ENCODE data around the gene SOAT2. TPM values are rescaled to one million over a fixed set of nuclear protein-coding genes. Genes with fewer than 3 reads are reported as not detected.

The SOAT2 gene
- total RNA-seq, 4 donors from 2014 or later = 0.41 TPM; not detected in 3

- Histone ChIP-seq H3K27me3 (no peaks in the 10 kb centered on the region), H3K4me3 (no peak overlapping the region), H3K4me1 (peaks cover 0 to 42% (median 26%) of the 10 kb centered on the region in 4 donors), H3K27ac (peak overlapping the region in 2 of 4 donors; percentile 27 to 53), H3K36me3 (peaks cover 0 to 13% (median 0%) of the 10 kb centered on the region in 4 donors), H3K9me3 (no peaks in the 10 kb centered on the region)
- 83% methylated on average over 12 of the region's 12 CpGs; no CpG with 5 or more reads in 1 of the 2 donors for WGBS, 2 donors (ENCODE audit: low coverage in 1 of 2)
- TF ChIP-seq EP300 (IDR thresholded peaks at IDR 0.05; ENCODE audit: low read depth) (no peak), POLR2AphosphoS5 (IDR thresholded peaks at IDR 0.05) (no peak), POLR2A (IDR thresholded peaks at IDR 0.05) (no peak), CTCF (IDR thresholded peaks at IDR 0.05) (no peak)
- intact Hi-C loops (cut with DNase I; ENCODE audit: low total_unique reads) = loop anchor here (10.0 kb wide), 2 partner anchors 125 to 215 kb away; no protein-coding TSS in a partner anchor
- in situ Hi-C loops (cut with MboI; ENCODE audit: low pct_ligation_motif_present in 1 of 4, low pct_unique_long_range_greater_than_20kb in 1 of 4, low sequenced_read_pairs in 3 of 4) = loop anchor here in 3 of 4 donors (10.0 to 25.0 kb wide), 3 partner anchors 115 to 217 kb away; partner anchors contain the start of genes CSAD (in 2 of the 3), ZNF740 (in 2 of the 3), MYG1 (in 1 of the 3) and PFDN5 (in 1 of the 3)
- no peak for DNase-seq
Measured at GRCh38 chr12:53069621-53070410, 33.5 kb upstream of the SOAT2 start.

GRCh38 chr12:53070877-53071492 is 32.3 kb upstream of the SOAT2 start:
- DNase-seq = no peak
- H3K4me3 ChIP-seq = no peak overlapping the region
- in situ Hi-C loops (cut with MboI; ENCODE audit: low pct_ligation_motif_present in 1 of 4, low pct_unique_long_range_greater_than_20kb in 1 of 4, low sequenced_read_pairs in 3 of 4) (loop anchor here in 2 of 4 donors (25.0 kb wide), 2 partner anchors 116 to 216 kb away; partner anchors contain the start of genes CSAD (in 1 of the 2), MYG1 (in 1 of the 2), PFDN5 (in 1 of the 2) and ZNF740 (in 1 of the 2)), intact Hi-C loops (cut with DNase I; ENCODE audit: low total_unique reads) (no loop called here)
- H3K27me3 ChIP-seq = no peaks in the 10 kb centered on the region
- peak overlapping the region; percentile 53 to 83 (median 70) for H3K27ac ChIP-seq
- peaks cover 0 to 10% (median 0%) of the 10 kb centered on the region in 4 donors for H3K36me3 ChIP-seq
- peaks cover 0 to 42% (median 26%) of the 10 kb centered on the region in 4 donors for H3K4me1 ChIP-seq
- no peaks in the 10 kb centered on the region for H3K9me3 ChIP-seq
- 89% methylated on average over 7 of the region's 7 CpGs; no CpG with 5 or more reads in 1 of the 2 donors for WGBS, 2 donors (ENCODE audit: low coverage in 1 of 2)
- TF ChIP-seq POLR2A (IDR thresholded peaks at IDR 0.05) (no peak), CTCF (IDR thresholded peaks at IDR 0.05) (no peak), EP300 (IDR thresholded peaks at IDR 0.05; ENCODE audit: low read depth) (no peak)

GRCh38 chr12:53071591-53072551 is 31.4 kb upstream of the SOAT2 start:
- 67 to 71% methylated on average over 6 to 11 of the region's 11 CpGs for WGBS, 2 donors (ENCODE audit: low coverage in 1 of 2)
- DNase-seq = peak; percentile 60
- H3K27me3 ChIP-seq = no peaks in the 10 kb centered on the region
- H3K4me3 ChIP-seq = no peak overlapping the region
- H3K9me3 ChIP-seq = no peaks in the 10 kb centered on the region
- in situ Hi-C loops (cut with MboI; ENCODE audit: low pct_ligation_motif_present in 1 of 4, low pct_unique_long_range_greater_than_20kb in 1 of 4, low sequenced_read_pairs in 3 of 4) (loop anchor here in 2 of 4 donors (25.0 kb wide), 2 partner anchors 115 to 215 kb away; partner anchors contain the start of genes CSAD (in 1 of the 2), MYG1 (in 1 of the 2), PFDN5 (in 1 of the 2) and ZNF740 (in 1 of the 2)), intact Hi-C loops (cut with DNase I; ENCODE audit: low total_unique reads) (loop anchor here (2.0 kb wide), 1 partner anchor 27 kb away; no protein-coding TSS in a partner anchor)
- TF ChIP-seq CTCF (IDR thresholded peaks at IDR 0.05) (no peak), EP300 (IDR thresholded peaks at IDR 0.05; ENCODE audit: low read depth) (no peak), POLR2A (IDR thresholded peaks at IDR 0.05) (no peak), POLR2AphosphoS5 (IDR thresholded peaks at IDR 0.05) (peak in 1 of 3 donors; percentile 6)
- H3K27ac ChIP-seq = peak overlapping the region; percentile 53 to 83 (median 70)
- peaks cover 0 to 37% (median 24%) of the 10 kb centered on the region in 4 donors for H3K4me1 ChIP-seq
- peaks cover 0 to 17% (median 0%) of the 10 kb centered on the region in 4 donors for H3K36me3 ChIP-seq

Data from transverse colon (tissue), 4 donors.